Activated naive CD4-positive, alpha-beta T cell treated with anti-CD3 and anti-CD28 coated beads, Interleukin-2, amount 10 ng/mL, durations not matched to agents 7 days and 5 days (primary cell): ENCODE results near the gene SLC5A3.

Experiments used
- CTCF ChIA-PET: fragments of 350-600 bp; sonication (Branson Sonifier 250); formaldehyde crosslinking; loops from one replicate; lab custom pipeline; 2021; ENCODE audit warnings: antibody characterized with exemption; lab: Charles Lee
- DNase-seq: peaks from one replicate; pipeline ENCODE4 v3.0.0-alpha.2; 2020
- H3K27ac Mint-ChIP-seq: one replicate; pipeline ENCODE4 v1.8.0; 2021; ENCODE audit warnings: mild to moderate bottlenecking, moderate library complexity, mixed read lengths
- H3K27me3 Mint-ChIP-seq: one replicate; pipeline ENCODE4 v1.8.0; 2021; ENCODE audit warnings: mild to moderate bottlenecking, mixed read lengths
- H3K36me3 Mint-ChIP-seq: one replicate; pipeline ENCODE4 v1.8.0; 2021; ENCODE audit warnings: mixed read lengths
- H3K4me1 Mint-ChIP-seq: one replicate; pipeline ENCODE4 v1.8.0; 2021; ENCODE audit warnings: mixed read lengths
- H3K4me3 Mint-ChIP-seq: one replicate; pipeline ENCODE4 v1.8.0; 2021; ENCODE audit warnings: mild to moderate bottlenecking, moderate library complexity, mixed read lengths
- H3K9me3 Mint-ChIP-seq: one replicate; pipeline ENCODE4 v1.8.0; 2021; ENCODE audit warnings: mixed read lengths

SLC5A3 gene

GRCh38 chr21:34097442-34097841 is 24.1 kb downstream of the SLC5A3 start:
- no peak overlapping the region for H3K4me3 Mint-ChIP-seq
- H3K27ac Mint-ChIP-seq, result no peak overlapping the region
- DNase-seq, result no peak
- peaks cover 21% of the 10 kb centered on the region for H3K4me1 Mint-ChIP-seq
- no peaks in the 10 kb centered on the region for H3K9me3 Mint-ChIP-seq
- no peaks in the 10 kb centered on the region for H3K27me3 Mint-ChIP-seq
- CTCF ChIA-PET, result no interaction called here
- peaks cover 72% of the 10 kb centered on the region for H3K36me3 Mint-ChIP-seq

DNA sequence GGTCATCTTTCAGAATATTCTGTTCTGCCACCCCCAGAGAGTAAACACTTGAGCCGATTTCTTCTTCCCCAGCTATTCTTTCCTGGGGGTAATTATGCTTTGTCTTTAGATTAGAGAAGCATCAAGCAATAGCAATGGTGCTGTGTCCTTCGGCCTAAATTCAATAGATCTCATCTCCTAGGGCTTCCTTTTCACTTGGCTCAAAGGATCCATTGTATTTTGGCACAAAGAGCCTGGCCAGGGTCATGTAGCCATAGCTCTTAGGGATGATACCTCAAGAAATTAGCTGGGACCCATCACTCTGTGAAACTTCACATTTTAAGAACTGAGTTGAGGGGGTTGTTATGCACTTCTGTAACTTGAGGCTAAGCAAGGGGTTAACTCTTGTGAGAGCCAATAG is 27.0 kb downstream of the SLC5A3 start:
- Mint-ChIP-seq H3K27me3 (no peaks in the 10 kb centered on the region), H3K4me1 (peaks cover 9% of the 10 kb centered on the region), H3K9me3 (no peaks in the 10 kb centered on the region), H3K36me3 (peaks cover 71% of the 10 kb centered on the region), H3K27ac (no peak overlapping the region), H3K4me3 (no peak overlapping the region)
- CTCF ChIA-PET, result interaction anchor here (0.7 to 1.3 kb wide), 3 partner anchors 8 to 353 kb away, joined by 3 to 5 read pairs (median 3); no protein-coding TSS in a partner anchor
- no peak for DNase-seq

GRCh38 chr21:34100790-34101189 is 27.4 kb downstream of the SLC5A3 start:
- H3K4me3 Mint-ChIP-seq, result no peak overlapping the region
- peaks cover 69% of the 10 kb centered on the region for H3K36me3 Mint-ChIP-seq
- H3K27ac Mint-ChIP-seq, result no peak overlapping the region
- H3K4me1 Mint-ChIP-seq, result peaks cover 9% of the 10 kb centered on the region
- H3K9me3 Mint-ChIP-seq, result no peaks in the 10 kb centered on the region
- no peak for DNase-seq
- CTCF ChIA-PET, result interaction anchor here (0.8 to 1.3 kb wide), 3 partner anchors 9 to 144 kb away, joined by 3 to 5 read pairs (median 3); no protein-coding TSS in a partner anchor
- H3K27me3 Mint-ChIP-seq, result no peaks in the 10 kb centered on the region

DNA sequence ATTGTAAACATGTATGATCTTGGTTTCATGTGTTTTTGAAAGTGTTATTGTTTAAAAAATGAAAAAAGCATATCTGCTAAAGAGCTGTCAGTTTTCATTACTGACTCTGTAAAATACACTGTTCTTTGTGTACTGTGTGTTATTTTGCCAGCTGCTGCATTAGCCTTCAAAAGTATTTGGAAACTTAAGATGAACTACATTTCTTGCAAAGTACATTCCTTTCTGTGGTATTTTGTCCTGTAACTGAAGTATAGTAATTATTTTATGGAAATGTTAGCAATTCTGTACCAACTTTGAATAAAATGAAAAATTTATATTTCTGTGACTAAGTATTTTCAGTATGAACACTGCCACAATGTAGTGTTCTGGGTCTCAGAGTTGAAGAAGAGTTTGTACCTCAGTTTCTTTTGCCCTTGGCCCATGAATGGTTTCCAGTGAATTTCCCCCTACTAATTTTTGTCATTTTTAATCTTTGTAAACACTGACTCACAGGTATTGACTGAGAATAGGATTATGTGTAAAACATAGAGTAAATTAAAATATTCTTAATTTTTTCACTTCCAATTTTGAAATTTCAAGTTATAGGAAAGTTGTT is 32.7 kb downstream of the SLC5A3 start:
- no peak for DNase-seq
- Mint-ChIP-seq H3K4me3 (no peak overlapping the region), H3K27me3 (no peaks in the 10 kb centered on the region), H3K27ac (no peak overlapping the region), H3K36me3 (peaks cover 54% of the 10 kb centered on the region), H3K9me3 (no peaks in the 10 kb centered on the region), H3K4me1 (peaks cover 15% of the 10 kb centered on the region)
- CTCF ChIA-PET, result interaction anchor here (0.6 kb wide), 1 partner anchor 100 kb away, joined by 3 read pairs; no protein-coding TSS in a partner anchor

- no peak for DNase-seq
- CTCF ChIA-PET, result interaction anchor here (1.0 to 1.1 kb wide), 2 partner anchors 149 to 183 kb away, joined by 3 read pairs; no protein-coding TSS in a partner anchor
- Mint-ChIP-seq H3K36me3 (peaks cover 58% of the 10 kb centered on the region), H3K27me3 (no peaks in the 10 kb centered on the region), H3K27ac (no peak overlapping the region), H3K9me3 (no peaks in the 10 kb centered on the region), H3K4me1 (peaks cover 12% of the 10 kb centered on the region), H3K4me3 (no peak overlapping the region)
Measured at GRCh38 chr21:34107606-34108005, 34.2 kb downstream of the SLC5A3 start.

DNA sequence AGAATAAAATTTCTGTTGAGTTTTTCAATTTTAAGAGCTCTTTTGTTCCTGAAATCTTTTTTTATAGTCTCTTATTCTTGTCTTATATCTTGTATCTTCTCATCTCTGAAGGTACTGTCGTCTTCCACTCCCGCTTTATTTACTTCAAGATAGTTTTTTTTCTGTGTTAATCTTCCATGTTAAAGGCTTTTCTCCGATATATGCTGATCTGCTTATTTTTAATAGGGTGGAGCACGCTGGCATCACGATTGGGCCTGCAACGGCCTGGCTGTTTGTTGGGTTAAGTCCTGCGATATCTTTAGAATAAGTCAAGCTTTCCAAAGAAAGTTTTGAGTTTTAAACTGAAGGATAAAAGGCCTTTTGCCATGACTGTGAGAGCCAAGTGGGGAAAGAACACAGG is 35.7 kb downstream of the SLC5A3 start:
- Mint-ChIP-seq H3K27ac (no peak overlapping the region), H3K9me3 (no peaks in the 10 kb centered on the region), H3K4me1 (peaks cover 14% of the 10 kb centered on the region), H3K27me3 (no peaks in the 10 kb centered on the region), H3K4me3 (no peak overlapping the region), H3K36me3 (peaks cover 58% of the 10 kb centered on the region)
- CTCF ChIA-PET, result interaction anchor here (0.7 to 1.0 kb wide), 4 partner anchors 9 to 185 kb away, joined by 3 to 9 read pairs (median 3); no protein-coding TSS in a partner anchor
- DNase-seq, result no peak

- H3K36me3 Mint-ChIP-seq, result peaks cover 60% of the 10 kb centered on the region
- H3K4me3 Mint-ChIP-seq, result no peak overlapping the region
- H3K4me1 Mint-ChIP-seq, result peaks cover 14% of the 10 kb centered on the region
- H3K27me3 Mint-ChIP-seq, result no peaks in the 10 kb centered on the region
- no peak for DNase-seq
- CTCF ChIA-PET, result interaction anchor here (1.1 to 2.1 kb wide), 4 partner anchors 13 to 187 kb away, joined by 3 to 5 read pairs (median 4); no protein-coding TSS in a partner anchor
- H3K27ac Mint-ChIP-seq, result no peak overlapping the region
- no peaks in the 10 kb centered on the region for H3K9me3 Mint-ChIP-seq
Measured at GRCh38 chr21:34110594-34111202, 37.3 kb downstream of the SLC5A3 start.

- Mint-ChIP-seq H3K4me1 (peaks cover 14% of the 10 kb centered on the region), H3K27ac (no peak overlapping the region), H3K9me3 (no peaks in the 10 kb centered on the region), H3K36me3 (peaks cover 59% of the 10 kb centered on the region), H3K27me3 (no peaks in the 10 kb centered on the region), H3K4me3 (no peak overlapping the region)
- CTCF ChIA-PET, result no interaction called here
- no peak for DNase-seq
Measured at GRCh38 chr21:34112316-34113033, 39.1 kb downstream of the SLC5A3 start.

GRCh38 chr21:34113842-34114241 is 40.5 kb downstream of the SLC5A3 start:
- peaks cover 55% of the 10 kb centered on the region for H3K36me3 Mint-ChIP-seq
- H3K4me1 Mint-ChIP-seq, result peaks cover 7% of the 10 kb centered on the region
- CTCF ChIA-PET, result interaction anchor here (1.8 kb wide), 1 partner anchor 190 kb away, joined by 7 read pairs; no protein-coding TSS in a partner anchor
- H3K9me3 Mint-ChIP-seq, result no peaks in the 10 kb centered on the region
- no peaks in the 10 kb centered on the region for H3K27me3 Mint-ChIP-seq
- no peak for DNase-seq
- H3K27ac Mint-ChIP-seq, result no peak overlapping the region
- no peak overlapping the region for H3K4me3 Mint-ChIP-seq

DNA sequence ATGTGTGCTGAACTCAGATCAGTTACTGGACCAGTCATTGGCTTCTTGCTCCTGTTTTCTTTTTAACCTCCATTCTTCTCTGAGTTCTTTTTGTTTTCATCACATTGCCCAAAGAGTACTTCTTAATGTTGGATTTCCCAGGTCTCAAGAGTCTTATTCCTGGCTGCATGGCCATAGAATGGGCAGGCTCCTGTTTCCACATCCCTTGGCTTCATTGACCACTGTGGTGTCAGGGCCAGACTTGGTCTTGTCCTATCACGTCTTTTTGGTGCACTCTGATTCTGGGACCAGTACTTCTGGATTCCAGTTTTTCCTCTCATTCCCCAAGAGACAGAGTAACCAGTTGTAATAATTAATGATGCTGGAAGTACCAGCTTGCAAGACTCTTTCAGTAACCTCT is 41.8 kb downstream of the SLC5A3 start:
- Mint-ChIP-seq H3K4me1 (peaks cover 7% of the 10 kb centered on the region), H3K27me3 (no peaks in the 10 kb centered on the region), H3K27ac (no peak overlapping the region), H3K9me3 (no peaks in the 10 kb centered on the region), H3K36me3 (peaks cover 48% of the 10 kb centered on the region), H3K4me3 (no peak overlapping the region)
- CTCF ChIA-PET, result interaction anchor here (1.8 kb wide), 1 partner anchor 191 kb away, joined by 7 read pairs; no protein-coding TSS in a partner anchor
- no peak for DNase-seq

DNA sequence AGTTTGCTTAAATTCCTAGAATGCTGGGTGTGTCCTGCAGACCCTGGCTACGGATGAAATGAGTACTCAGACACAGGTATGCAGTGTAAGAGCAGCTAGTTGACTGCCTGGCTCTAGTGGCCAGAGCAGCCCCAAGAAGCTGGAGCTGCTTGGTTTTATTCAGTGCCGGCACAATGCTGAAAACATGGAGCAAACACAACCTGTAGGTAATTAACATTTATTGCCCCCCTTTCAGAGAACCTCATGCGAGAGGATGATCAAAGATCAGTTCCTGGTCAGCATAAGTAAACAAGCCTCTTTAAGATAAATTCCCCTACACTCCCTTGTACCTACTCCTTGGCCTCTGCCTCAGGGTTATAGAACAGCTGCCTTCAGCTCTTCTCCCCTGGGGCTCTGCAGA is 43.2 kb downstream of the SLC5A3 start:
- H3K4me3 Mint-ChIP-seq, result no peak overlapping the region
- H3K36me3 Mint-ChIP-seq, result peaks cover 48% of the 10 kb centered on the region
- no peaks in the 10 kb centered on the region for H3K27me3 Mint-ChIP-seq
- no peak overlapping the region for H3K27ac Mint-ChIP-seq
- no peak for DNase-seq
- no peaks in the 10 kb centered on the region for H3K9me3 Mint-ChIP-seq
- H3K4me1 Mint-ChIP-seq, result peaks cover 4% of the 10 kb centered on the region
- CTCF ChIA-PET, result interaction anchor here (1.1 kb wide), 1 partner anchor 24 kb away, joined by 3 read pairs; no protein-coding TSS in a partner anchor

- no peak overlapping the region for H3K4me3 Mint-ChIP-seq
- H3K36me3 Mint-ChIP-seq, result peaks cover 44% of the 10 kb centered on the region
- no peak for DNase-seq
- CTCF ChIA-PET, result interaction anchor here (0.6 to 2.2 kb wide), 4 partner anchors 8 to 197 kb away, joined by 3 to 6 read pairs (median 4); no protein-coding TSS in a partner anchor
- H3K27me3 Mint-ChIP-seq, result no peaks in the 10 kb centered on the region
- peaks cover 5% of the 10 kb centered on the region for H3K4me1 Mint-ChIP-seq
- no peak overlapping the region for H3K27ac Mint-ChIP-seq
- H3K9me3 Mint-ChIP-seq, result no peaks in the 10 kb centered on the region
Measured at GRCh38 chr21:34120867-34121266, 47.5 kb downstream of the SLC5A3 start.

DNA sequence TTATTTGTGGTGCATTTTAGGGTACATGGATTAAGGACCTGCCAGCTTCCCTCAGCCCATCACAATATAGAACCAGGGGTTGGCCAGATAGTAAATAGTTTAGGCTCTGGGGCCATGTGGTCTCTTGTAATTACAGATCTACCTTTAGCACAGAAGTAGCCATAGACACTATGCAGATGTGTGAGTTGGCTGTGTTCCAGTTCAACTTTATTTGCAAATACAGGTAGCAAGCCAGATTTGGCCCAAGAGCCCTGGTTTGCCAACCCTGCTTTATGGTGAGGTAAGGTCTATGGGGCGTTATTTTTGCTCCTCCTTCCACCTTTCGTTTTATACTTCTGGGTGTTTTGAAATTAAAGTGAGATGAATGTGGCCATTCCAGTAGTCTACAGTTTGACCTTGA is 48.7 kb downstream of the SLC5A3 start:
- H3K9me3 Mint-ChIP-seq, result no peaks in the 10 kb centered on the region
- H3K36me3 Mint-ChIP-seq, result peaks cover 43% of the 10 kb centered on the region
- H3K27ac Mint-ChIP-seq, result no peak overlapping the region
- CTCF ChIA-PET, result interaction anchor here (1.2 kb wide), 1 partner anchor 198 kb away, joined by 3 read pairs; no protein-coding TSS in a partner anchor
- no peak for DNase-seq
- no peaks in the 10 kb centered on the region for H3K27me3 Mint-ChIP-seq
- H3K4me1 Mint-ChIP-seq, result peaks cover 12% of the 10 kb centered on the region
- no peak overlapping the region for H3K4me3 Mint-ChIP-seq
